ENCODE measurements around the gene PLEKHA5.

Gene PLEKHA5

DNA sequence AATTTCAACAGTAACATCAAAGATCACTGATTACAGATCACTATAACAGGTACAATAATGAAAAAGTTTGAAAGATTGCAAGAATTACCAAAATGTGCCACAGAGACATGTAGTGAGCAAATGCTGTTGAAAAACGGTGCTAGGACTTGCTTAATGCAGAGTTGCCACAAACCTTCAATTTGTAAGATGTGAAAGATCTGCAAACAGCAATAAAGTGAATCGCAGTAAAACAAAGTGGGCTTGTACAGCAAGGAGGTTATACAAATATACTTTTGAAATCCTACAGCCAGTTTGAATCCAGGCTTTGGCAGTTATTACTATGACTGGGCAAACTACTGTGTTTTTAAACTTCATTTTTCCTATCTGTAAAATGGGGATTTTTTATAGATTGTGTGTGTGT, 1.0 kb upstream of the PLEKHA5 start:
- DNase-seq (ENCODE audit: low spot score), result no peak

DNA sequence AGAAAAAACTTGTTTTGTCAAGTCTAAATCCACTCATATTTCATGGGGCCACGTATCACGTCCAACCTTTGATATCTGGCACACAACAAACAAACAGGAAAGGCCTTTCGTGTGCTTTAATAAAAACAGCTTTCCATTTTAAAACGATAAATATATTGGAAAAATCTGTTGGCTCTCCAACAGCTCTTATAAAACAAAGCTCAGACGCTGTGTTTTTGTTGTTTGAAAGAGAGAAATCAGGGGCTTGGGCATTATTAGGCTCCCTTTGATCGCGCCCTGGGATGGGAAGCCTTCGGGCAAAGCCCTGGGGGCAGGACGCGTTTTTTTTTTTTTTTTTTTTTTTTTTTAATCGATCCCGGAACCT, 429 bp upstream of the PLEKHA5 start:
- no peak for DNase-seq (ENCODE audit: low spot score)

DNA sequence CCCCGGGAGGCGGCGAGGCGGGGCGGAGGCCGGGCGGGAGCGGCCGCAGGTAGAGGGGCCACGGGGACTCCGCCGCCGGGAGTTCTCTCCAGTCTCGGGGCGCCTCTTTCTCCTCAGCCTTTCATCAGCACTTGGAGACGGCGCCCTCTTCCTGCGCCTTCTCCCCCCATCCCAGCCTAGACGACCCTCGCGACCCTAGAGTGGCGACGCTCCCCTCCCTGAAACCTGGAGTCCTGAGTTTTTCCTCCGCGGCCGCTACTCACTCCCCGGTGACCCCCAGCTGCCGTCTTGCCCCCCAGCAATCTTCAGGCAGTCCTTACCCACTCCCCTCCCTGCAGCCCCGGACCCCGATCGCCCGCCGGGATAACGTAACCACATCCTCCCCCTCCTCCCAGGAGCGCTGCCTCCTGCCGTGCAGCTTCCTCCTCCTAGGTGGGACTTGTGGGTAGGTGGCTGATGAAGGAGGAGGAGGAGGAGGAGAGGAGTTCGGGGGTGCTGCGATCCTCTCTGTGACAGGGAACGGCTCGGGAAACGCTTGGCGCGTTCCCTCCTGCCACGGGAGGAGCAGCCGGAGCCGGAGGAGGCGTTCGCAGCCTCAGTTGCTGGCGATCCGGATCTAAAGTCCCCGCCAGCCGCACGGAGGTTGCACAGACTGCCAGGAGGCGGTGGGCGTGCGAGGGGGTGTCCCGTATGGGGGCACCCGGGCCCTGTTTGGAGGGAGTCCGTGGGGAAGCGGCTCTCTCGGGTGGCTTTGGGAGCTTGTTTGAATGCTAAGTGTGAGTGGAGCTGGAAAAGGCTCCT, 891 bp downstream of the PLEKHA5 start:
- no peak for DNase-seq (ENCODE audit: low spot score)

DNA sequence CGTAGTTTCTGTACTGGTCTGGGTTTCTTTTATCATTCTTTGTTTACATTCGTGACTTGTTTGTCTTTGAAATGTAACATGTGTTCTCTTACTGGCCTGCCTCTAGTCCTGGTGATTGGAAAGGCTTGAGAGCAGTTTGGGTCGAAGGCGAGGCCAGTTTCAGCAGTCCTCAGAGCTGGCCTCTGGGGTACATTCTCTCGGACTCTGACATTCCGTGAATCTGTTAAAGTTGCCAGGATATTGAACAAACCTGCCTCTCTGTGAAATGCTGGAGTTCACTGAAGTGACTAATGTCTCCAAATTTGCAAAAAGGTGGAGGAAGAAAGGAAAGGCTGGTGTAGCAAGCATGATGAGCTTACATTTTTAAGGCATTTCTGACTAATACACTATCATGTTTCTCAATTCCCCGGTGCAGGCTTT, 1.5 kb downstream of the PLEKHA5 start:
- DNase-seq (ENCODE audit: low spot score), result no peak

DNA sequence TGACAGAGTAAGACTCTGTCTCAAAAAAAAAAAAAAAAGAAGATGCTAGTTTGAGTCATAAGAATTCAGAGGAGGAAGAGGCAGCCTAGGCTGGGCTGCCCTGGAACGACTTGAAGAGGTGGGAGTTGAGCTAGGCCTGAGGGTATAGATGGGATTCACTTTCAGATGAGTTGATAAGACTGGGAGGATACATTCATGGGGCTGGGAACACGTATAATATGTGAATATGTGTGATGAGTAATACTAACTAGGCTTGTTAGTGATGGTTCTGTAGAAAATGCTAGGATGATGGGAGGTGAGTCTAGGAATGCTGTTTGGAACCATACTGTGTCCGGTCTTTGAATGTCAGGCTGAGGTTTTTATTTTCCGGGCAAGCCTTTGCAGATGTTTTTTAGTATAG, 9.0 kb downstream of the PLEKHA5 start:
- DNase-seq (ENCODE audit: low spot score), result no peak

DNA sequence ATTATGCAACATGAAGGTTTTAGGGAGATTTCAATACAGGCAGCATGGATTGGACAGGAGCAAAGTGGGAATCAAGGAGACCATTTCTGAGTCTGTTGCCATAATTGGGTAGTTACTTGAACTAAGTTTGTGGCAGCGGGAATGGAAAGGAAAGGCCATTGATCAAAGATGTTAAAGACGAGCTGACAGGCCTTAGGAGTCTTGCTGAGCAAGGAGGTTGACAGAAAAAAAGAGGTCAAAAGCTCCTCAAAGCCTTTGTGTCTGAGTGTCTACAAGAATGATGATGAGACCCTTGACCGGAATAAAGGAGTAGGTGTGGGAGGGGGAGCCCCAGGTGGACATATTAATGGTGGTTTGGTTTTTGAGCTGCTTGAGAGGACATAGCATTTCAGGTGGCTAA, 9.4 kb downstream of the PLEKHA5 start:
- no peak for DNase-seq (ENCODE audit: low spot score)

DNA sequence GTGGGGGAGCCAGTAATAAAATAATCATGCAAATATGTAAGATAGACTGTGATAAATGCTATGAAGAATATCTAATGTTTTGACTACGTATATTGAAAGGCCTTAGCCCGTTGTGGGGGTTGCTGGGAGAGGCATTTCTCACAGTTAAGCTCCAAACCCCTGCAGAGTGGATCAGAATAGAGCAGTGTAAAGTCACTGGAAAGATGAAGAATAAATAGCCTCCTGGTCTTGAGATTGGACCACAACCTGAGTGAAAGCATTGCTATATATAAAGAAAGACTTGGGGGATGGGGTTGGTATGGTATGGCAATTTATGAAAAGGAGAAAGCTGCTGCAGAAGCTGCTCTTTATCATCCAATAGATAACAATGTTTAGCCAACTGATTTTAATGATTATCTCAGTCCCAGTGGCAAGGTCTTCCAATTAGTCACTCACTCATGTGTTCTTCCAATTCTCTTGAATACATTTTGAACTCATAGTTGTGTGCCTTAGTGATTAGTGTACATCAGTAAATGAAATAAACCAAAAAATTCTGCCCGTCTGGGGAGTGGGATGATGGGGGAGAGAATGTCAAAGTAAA, 10.2 kb downstream of the PLEKHA5 start:
- DNase-seq (ENCODE audit: low spot score), result no peak

DNA sequence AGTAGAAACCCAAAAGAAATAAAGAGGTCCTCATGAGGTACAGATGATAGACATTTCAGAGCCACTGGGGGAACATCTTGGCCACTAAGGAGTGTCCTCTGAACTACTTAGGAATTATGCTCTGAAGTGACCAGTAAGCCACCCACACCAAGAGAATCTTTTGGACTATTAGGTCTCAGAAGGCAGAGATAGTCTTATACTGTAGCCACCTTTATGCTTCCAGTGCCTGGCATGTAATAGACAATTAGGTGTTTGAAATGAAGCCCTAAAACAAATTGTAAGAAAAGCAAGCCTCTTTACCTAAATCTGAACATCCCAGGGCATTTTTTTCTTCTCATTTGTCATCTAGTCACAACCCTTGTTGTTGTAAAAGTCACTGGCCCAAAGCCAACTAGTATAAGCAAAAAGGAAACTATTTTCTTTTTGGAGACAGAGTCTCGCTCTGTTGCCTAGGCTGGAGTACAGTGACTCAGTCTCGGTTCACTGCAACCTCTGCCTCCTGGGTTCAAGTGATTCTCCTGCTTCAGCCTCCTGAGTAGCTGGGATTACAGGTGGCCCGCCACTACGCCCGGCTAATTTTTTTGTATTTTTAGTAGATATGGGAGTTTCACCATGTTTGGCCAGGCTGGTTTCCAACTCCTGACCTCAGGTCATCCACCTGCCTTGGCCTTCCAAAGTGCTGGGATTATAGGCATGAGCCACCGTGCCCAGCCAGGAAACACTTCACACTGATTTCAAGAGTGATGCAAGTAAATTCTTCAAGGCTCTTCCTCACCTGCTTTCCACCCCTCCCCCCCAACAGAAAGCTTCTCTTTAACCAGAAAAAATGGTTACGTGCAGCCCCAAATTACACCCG, 11.1 kb downstream of the PLEKHA5 start:
- DNase-seq (ENCODE audit: low spot score), result no peak

DNA sequence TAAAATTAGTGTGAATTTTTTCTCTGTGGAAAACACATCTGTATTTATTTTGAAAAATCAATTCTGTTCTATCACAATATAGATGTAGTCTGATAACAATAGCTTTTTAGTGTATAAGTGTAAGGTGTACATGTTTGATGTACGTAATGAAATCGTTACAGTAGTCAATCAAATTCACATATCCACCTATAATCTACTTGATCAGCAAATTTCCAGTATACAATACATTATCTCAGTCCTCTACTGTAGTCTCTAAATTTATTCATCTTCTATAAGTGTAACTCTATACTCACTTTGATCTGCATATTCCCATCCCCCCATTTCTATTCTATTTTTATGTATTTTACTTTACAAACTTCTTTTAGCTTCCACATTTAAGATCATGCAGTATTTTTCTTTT, 13.0 kb downstream of the PLEKHA5 start:
- DNase-seq (ENCODE audit: low spot score), result no peak

DNA sequence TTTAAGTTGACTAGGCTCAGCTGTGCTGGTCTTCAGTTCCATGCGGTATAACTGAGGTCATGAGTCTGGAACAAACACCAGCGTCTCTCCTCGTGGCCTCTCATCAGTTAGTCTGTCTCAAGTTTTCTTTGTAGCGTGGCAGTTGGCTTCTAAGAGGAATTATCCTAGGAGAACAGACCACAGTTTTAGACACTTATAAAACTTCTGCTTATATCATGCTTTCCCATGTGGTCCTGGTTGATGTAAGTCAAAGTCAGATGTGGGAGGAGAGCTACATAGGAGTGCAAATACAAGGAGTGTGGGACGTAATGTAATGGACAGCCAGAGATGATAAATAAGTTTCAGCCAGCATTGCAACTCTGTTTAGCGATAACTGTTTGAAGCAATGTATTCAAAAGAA, 14.8 kb downstream of the PLEKHA5 start:
- DNase-seq (ENCODE audit: low spot score), result no peak

DNA sequence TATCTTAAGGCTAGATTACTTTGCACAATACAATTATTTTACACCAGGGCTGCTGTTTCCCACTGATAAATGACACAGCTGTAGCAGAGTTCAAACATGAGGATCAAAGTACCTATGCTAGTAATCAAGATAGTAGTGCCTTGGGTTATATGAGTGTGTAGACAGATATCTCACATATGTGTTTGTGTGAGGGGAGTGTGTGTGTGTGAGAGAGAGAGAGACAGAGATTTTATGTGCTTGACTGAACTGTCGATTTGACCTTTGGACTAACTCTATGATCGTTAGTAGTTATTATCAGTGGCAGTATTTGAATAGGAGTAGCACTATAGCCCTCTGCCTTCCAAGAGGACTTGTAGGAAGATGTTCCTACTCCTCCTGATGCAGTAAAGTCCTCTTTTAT, 15.5 kb downstream of the PLEKHA5 start:
- no peak for DNase-seq (ENCODE audit: low spot score)

DNA sequence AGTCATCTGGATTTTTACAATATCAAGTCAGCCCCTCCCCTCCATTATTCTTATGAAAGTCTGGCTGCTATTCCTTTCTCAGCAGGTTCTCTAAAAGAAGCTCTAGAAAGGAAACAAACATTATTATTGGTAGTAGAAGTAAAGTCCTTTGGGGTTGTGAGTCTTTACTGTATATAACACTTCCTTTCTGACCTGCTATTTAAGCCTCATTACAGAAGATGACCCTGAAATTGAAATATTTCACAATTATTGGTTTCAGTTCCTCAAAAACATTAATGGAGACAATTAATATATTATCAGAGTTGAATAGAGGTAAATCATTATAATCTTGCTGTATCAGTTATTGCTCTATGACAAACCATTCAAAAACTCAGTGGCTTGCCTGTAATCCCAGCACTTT, 19.3 kb downstream of the PLEKHA5 start:
- DNase-seq (ENCODE audit: low spot score), result no peak

DNA sequence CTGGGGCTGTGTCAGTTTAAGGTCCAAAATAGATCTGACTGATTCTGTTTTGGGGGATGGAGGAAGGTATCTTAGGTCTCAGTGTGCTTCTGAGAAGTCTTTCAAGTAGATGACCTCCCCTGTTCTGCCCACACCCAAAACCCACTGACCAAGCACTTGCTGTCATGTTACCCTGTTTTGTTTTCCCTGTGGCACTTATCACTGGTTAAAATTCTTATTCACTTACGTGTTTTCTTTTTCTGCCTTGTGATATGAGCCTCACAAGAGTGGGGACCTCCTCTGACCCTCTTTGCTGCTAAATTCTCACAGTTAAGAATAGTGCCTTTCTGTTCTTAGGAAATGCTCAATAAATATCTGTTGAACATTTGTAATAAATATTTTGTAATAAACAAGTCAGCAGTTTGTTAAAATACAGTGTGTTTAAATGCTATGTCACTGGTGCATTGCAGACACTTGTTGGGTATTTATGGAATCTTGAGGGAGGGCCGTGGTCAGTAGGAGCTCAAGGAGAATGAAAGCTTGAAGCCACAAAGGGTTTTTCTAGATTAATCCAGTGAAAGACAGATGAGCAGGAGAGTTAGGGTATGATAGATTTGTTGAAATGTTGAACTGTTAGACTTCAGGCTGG, 20.9 kb downstream of the PLEKHA5 start:
- DNase-seq (ENCODE audit: low spot score), result no peak

DNA sequence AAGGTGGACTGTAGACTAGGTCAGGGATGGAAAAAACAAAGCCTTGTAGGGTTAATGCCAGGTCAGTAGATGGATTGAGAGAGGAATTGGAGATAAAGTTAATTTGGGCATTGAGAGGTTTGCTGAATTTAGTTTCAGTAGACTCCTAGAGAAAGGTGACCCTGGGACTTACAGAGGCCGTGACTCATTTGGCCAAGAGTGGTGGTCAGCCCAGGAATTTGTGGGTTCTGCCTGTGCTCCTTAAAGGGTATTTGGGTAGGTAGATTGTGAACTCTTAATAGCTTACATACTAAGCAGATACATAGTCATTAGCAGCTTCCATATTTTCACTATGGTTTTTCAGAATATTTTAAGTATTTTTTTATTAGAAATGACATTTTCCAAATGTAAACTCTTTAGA, 21.8 kb downstream of the PLEKHA5 start:
- no peak for DNase-seq (ENCODE audit: low spot score)

DNA sequence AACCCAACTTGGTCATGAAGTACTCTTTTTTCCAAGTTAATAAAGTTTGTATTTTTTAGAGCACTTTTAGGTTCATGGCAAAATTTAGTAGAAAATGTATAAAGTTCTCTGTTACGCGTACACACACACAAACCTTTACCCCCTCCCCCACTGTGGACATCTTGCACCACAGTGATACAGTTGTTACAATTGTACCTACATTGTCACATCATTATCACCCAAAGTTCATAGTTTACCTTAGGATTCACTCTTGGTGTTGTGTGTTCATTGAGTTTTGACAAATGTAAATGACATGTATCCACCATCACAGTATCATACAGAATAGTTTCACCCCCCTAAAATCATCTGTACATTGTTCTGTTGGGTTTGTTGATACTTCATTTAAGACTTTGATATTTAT, 23.9 kb downstream of the PLEKHA5 start:
- no peak for DNase-seq (ENCODE audit: low spot score)

DNA sequence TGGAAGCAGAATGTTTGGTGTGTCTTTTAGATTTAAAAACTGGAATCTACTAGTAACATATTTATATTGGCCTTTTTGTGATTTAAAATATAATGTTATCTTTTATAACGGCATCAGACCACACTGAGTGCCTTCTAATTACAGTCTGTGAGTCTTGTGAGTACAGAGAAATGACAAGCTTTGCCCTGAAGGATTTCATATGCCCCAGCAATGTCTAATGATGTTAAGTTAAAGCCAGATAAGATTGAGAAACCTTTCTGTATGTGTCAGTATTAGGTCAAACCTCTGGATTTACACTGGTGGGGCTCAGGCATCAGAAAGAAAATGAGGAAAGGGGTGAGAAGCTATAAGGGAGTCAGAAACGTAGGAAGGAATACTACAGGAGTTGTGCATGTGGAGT, 25.2 kb downstream of the PLEKHA5 start:
- DNase-seq (ENCODE audit: low spot score), result no peak

DNA sequence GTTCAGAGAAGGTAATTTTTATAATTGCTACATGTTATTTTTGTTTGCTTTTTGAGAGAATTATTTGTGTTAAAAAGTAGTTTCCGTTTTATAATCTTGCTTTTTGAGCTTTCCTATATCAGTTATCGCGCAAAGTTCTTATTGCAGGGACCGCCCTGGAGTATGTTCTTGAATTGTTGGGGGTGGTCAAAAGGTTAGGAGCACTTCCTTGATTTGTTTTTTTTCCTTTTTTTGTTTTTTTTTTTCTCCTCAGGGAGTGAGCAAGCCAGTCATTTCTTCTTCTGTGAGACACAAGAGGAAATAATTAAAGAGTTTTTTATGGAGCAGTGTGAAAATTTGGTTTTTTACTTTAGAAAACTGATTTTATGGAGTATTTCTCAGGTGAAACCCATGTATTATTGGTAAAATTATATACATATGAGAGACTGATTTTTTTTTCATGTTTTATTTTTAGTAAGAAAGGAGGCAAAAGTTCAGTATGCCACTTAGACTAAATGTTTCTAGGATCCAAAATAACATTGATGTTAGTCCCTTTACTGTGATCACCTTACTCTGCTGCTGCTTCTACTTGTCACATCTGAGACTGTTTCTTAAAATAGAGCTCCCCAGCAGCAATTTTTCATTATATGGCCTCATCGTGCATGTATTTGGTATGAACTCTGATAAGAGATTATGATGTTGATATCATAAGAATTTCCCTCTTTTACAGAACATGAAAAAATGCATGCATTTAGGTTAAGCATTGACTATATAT, 26.6 kb downstream of the PLEKHA5 start:
- no peak for DNase-seq (ENCODE audit: low spot score)

DNA sequence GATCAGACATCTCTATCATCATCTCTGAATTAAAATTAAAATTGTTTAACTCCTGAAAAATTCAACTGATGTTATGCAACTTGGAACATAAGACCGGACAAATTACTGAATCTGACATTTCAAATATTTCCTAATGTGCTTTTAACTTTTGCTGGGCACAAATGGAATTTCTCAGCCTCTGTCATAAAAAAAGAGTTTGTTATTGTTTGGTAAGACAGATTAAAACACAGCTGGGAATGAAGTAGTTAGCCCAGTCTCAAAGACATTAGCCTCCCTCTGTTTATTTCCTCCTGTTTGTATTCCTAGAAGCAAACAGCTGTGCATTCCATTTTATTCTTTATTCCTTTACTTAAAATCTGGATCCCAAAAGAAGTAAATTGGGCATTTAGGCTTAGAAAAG, 29.4 kb downstream of the PLEKHA5 start:
- DNase-seq (ENCODE audit: low spot score), result no peak

DNA sequence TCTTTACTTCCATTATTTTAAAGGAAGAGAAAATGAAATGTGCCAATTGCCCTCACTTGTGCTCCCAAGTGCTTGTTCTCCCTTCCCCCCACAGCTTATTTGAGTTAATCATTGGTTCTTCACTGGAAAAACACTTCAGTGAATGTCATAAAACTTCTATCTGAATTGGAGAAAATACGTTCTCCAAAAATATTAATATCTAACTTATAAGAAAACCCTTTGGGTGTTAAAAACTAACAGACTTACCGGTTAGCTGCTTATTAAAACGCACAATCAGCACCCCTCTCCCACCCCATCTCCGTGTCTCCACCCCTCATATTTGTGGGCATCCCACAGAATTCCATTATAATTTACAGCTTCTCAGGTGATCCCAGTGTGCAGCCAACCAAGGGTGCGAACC, 31.7 kb downstream of the PLEKHA5 start:
- DNase-seq (ENCODE audit: low spot score), result no peak

DNA sequence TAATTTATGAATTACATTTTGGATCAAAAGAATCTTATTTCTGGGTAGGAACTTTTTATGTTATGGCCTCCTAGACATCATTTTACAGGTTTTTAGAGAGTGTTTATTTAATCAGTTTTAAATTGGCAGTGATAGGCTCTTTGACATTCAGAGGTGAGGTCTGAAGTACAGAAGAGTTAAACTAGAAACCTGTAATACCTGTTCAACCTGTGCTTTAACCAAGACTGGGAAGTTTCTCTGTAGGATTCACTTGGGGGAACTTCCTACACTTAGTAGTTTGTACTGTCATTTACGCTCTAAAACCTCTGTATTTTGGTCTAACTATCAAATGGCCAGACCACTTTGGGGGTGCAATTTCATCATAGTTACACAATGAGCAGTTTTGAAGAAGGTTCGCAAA, 35.9 kb downstream of the PLEKHA5 start:
- no peak for DNase-seq (ENCODE audit: low spot score)

DNA sequence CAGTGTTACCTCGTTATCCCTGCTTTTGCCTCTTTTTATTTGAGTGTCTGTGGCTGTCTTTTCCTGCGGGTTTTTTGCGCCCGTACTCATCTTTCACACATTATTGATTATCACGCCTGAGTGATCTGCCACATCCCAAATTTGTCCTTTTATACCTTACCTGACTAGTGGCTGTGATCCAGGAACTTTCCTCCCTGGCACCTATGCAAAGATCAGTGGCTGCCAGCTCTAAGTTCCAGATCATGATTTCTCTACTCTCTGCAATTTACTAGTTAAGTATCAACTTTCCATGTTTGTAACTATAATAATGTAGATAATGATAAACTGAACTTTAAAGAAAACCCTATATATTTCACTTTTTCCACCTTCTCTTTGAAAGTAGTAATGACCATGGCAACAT, 36.9 kb downstream of the PLEKHA5 start:
- DNase-seq (ENCODE audit: low spot score), result no peak

DNA sequence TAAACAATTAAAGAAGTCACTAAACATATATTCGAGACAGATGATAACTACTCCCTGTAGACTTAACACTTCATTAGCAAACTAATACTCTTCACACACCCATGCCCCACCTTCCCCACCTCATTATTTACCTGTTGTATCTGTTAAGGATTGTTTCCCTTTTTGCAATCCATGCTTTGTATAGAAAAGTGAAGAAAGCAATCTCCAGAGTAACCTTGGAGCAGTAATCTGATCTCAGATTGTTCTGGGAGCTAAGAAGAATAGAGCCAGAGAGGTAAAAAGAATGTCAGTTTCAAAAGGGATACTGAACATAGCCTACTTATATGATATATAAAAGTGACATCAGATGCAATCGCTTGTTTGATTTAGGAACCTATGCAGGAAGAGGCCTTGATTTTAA, 37.4 kb downstream of the PLEKHA5 start:
- no peak for DNase-seq (ENCODE audit: low spot score)

Data from COLO829 (cell line).